GM10266 (cell line): ENCODE data around the gene GRAP2.

Source experiments
- DNase-seq: peaks from one replicate; pipeline ENCODE4 v3.0.0; 2012; ENCODE audit errors: extremely low spot score
- TF ChIP-seq, protein P1 (sequence below): IDR thresholded peaks from 2 replicates; pipeline ENCODE4 v1.5.1; 2012; ENCODE audit warnings: mild to moderate bottlenecking, low read depth; ENCODE audit not compliant: control insufficient read depth, insufficient read depth; ENCODE audit errors: missing control alignments

The GRAP2 gene

DNA sequence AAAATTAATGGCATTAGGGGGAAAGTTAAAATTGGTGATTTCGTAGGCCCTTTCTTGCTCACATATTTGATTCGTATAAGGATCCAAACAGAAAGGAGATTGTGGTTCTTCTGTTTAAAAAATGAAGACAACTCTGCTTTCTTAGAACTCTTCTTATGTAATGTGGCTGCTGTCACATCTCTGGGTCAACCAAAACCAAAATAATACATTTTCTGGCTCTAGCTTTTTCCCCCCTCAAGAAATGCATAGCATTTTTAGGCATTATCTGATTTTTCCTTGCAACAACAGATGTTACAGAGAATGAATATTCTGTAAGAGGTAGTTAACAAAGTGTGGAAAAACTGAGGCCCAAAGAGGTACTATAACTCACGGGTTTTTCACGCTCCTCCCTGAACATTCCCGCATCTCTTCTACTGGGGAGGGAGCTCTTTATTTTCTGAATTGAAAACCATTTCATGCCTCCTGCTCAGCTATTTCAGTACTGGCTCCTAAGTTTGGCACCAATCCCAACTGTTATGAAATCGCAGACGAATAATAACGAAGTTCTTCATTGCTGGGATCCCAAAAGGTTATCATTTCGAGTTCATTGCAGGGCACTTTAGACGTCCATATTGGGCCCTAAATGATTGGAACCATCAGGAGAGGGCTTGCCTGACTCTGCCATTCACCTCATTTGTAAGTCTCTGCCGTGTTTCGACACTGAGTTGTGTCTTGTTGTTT is 17.1 kb downstream of the GRAP2 start:
- TF ChIP-seq, protein P1, sequence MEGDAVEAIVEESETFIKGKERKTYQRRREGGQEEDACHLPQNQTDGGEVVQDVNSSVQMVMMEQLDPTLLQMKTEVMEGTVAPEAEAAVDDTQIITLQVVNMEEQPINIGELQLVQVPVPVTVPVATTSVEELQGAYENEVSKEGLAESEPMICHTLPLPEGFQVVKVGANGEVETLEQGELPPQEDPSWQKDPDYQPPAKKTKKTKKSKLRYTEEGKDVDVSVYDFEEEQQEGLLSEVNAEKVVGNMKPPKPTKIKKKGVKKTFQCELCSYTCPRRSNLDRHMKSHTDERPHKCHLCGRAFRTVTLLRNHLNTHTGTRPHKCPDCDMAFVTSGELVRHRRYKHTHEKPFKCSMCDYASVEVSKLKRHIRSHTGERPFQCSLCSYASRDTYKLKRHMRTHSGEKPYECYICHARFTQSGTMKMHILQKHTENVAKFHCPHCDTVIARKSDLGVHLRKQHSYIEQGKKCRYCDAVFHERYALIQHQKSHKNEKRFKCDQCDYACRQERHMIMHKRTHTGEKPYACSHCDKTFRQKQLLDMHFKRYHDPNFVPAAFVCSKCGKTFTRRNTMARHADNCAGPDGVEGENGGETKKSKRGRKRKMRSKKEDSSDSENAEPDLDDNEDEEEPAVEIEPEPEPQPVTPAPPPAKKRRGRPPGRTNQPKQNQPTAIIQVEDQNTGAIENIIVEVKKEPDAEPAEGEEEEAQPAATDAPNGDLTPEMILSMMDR: no peak
- DNase-seq: no peak

DNA sequence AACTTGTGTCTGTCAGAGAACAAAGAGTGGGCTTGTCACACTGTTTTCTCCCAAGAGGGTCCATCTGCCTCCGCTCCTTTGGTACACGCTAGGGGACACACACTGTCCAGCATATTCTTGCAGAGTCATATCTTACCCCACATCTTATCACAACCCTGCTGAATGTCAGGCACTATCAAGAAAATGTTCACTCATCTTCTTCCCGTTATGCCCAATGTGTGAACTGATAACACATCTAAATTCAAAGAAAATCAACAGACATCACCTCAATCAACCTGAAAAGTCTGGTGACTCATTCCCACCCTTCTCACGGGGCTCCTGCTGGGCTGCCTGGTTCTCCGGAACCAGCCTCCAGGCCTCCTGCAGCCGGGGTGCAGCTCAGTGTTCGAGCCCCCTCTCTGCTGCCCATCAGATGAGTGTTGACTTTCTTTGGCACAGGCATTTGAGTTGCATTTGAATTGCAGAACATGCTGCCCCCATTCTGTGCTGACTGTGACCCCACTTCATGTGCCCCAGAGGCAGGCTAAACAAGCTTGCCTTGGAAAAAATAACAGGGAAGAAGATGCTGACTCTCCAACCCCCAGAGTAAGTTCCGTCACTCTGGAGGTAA is 19.4 kb downstream of the GRAP2 start:
- TF ChIP-seq, protein P1: no peak
- no peak for DNase-seq

GRCh38 chr22:39923696-39924095 is 22.8 kb downstream of the GRAP2 start:
- DNase-seq: no peak
- TF ChIP-seq, protein P1: no peak

DNA sequence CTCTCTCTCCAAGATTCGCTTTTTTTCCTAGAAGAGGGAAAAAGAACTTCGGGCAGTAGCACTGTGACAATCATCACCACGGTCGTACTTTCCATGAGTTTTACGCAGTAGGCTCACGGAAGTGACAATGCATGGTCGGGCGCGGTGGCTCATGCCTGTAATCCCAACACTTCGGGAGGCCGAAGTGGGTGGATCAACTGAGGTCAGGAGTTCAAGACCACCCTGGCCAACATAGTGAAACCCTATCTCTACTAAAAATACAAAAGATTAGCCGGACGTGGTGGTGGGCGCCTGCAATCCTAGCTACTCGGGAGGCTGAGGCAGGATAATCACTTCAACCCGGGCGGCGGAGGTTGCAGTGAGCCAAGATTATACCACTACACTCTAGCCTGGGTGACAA is 23.4 kb downstream of the GRAP2 start:
- no peak for DNase-seq
- TF ChIP-seq, protein P1: no peak

DNA sequence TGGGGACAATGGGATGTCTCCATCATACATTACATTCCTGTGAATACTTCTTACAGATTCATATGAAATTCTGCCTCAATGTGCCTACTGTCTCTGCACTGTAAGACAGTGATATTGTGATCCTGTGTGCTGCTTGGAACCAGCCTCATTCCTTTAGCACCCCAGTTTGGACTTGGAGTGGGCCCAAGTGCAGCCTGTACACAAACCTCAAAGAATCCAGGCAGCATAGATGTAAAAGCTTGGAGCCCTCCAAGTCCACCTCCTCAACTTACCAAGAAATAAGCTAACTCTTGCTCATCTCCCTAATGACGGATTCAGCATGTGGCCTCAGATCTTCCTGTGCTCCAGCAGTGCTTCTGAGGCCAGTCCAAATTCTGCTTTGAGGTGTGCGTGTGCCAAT is 24.4 kb downstream of the GRAP2 start:
- TF ChIP-seq, protein P1: no peak
- no peak for DNase-seq

GRCh38 chr22:39925909-39926679 is 25.2 kb downstream of the GRAP2 start:
- TF ChIP-seq, protein P1: no peak
- DNase-seq: no peak
